NCI-H748 (cell line): ENCODE data around the gene HRH1.
"Not testable (repeated sequence)": the region's sequence is repeated elsewhere in the genome, so short reads cannot be mapped to it uniquely, and the experiment has no call there.

Source experiments
- DNase-seq: peaks from one replicate; lab custom pipeline; 2025; ENCODE audit not compliant: unreplicated experiment; lab: John Stamatoyannopoulos, UW

HRH1 gene

GRCh38 chr3:11201251-11202019, 47.1 kb downstream of the HRH1 start:
- DNase-seq = no peak

- DNase-seq = no peak
Measured at GRCh38 chr3:11203961-11204360, 49.7 kb downstream of the HRH1 start.

GRCh38 chr3:11204697-11205348, 50.5 kb downstream of the HRH1 start:
- DNase-seq = peak; percentile 26

- DNase-seq = peak; percentile 15
Measured at GRCh38 chr3:11205881-11206280, 51.6 kb downstream of the HRH1 start.

GRCh38 chr3:11206316-11206715, 52.0 kb downstream of the HRH1 start:
- DNase-seq = peak; percentile 62

GRCh38 chr3:11206953-11207352, 52.7 kb downstream of the HRH1 start:
- DNase-seq = no peak

- DNase-seq = no peak
Measured at GRCh38 chr3:11211531-11212298, 57.4 kb downstream of the HRH1 start.

GRCh38 chr3:11212299-11212608, 58.0 kb downstream of the HRH1 start:
- no peak for DNase-seq

GRCh38 chr3:11212784-11213183, 58.5 kb downstream of the HRH1 start:
- DNase-seq = no peak

GRCh38 chr3:11213810-11214450, 59.6 kb downstream of the HRH1 start:
- DNase-seq = no peak

GRCh38 chr3:11214451-11214978, 60.2 kb downstream of the HRH1 start:
- no peak for DNase-seq

- not testable (repeated sequence) for DNase-seq
Measured at GRCh38 chr3:11217370-11217769, 63.1 kb downstream of the HRH1 start.

GRCh38 chr3:11220230-11220629, 65.9 kb downstream of the HRH1 start:
- DNase-seq = no peak

GRCh38 chr3:11221818-11222415, 67.6 kb downstream of the HRH1 start:
- DNase-seq = no peak

- no peak for DNase-seq
Measured at GRCh38 chr3:11224010-11224409, 69.7 kb downstream of the HRH1 start.

GRCh38 chr3:11224870-11225229, 70.6 kb downstream of the HRH1 start:
- no peak for DNase-seq

- no peak for DNase-seq
Measured at GRCh38 chr3:11226042-11226370, 71.7 kb downstream of the HRH1 start.

GRCh38 chr3:11228041-11228440, 73.7 kb downstream of the HRH1 start:
- no peak for DNase-seq

- no peak for DNase-seq
Measured at GRCh38 chr3:11230125-11230524, 75.8 kb downstream of the HRH1 start.

GRCh38 chr3:11230832-11231231, 76.5 kb downstream of the HRH1 start:
- DNase-seq = no peak

GRCh38 chr3:11235385-11235784, 81.1 kb downstream of the HRH1 start:
- no peak for DNase-seq
